GM12872 (cell line): ENCODE data around the gene HDAC5.

ENCODE experiments used
- CTCF ChIP-seq: IDR thresholded peaks from 3 replicates; pipeline ENCODE4 v1.5.1; 2011; ENCODE audit warnings: low read depth, mild to moderate bottlenecking, low read length, moderate library complexity; ENCODE audit not compliant: insufficient read depth

The HDAC5 gene

GRCh38 chr17:44077595-44077909 is 45.9 kb downstream of the HDAC5 start:
- TF ChIP-seq CTCF, result no peak

- no peak for TF ChIP-seq CTCF
Observed at GRCh38 chr17:44076716-44077594, 46.5 kb downstream of the HDAC5 start.

- TF ChIP-seq CTCF, result no peak
Observed at GRCh38 chr17:44075598-44076293, 47.7 kb downstream of the HDAC5 start.

- no peak for TF ChIP-seq CTCF
Observed at GRCh38 chr17:44074911-44075285, 48.5 kb downstream of the HDAC5 start.

GRCh38 chr17:44074231-44074910 is 49.1 kb downstream of the HDAC5 start:
- no peak for TF ChIP-seq CTCF

GRCh38 chr17:44071772-44072171 is 51.7 kb downstream of the HDAC5 start:
- no peak for TF ChIP-seq CTCF

DNA sequence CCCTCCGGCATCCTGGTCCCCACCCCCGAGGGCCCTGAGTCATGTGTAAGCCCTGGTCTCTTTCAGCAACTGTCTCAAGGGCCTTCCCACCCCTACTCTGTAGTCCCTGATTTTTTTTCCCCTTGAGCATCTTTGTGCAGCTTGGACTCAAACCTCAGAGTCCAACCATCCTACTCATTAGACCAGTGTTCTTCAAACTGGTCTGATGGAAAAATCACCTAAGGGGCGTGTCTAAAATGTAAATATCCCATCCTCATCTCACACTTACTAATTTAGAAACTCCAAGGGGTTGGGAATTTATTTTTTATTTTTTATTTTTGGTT is 52.3 kb downstream of the HDAC5 start:
- no peak for TF ChIP-seq CTCF
